Mucosa of stomach (tissue), 1 donor: ENCODE data around the gene ASB10.

Experiments used
- H3K27me3 ChIP-seq: one replicate; pipeline ENCODE4 v1.7.0; 2013; ENCODE audit warnings: mild to moderate bottlenecking, low read length; ENCODE audit not compliant: control insufficient read depth, insufficient read depth
- H3K36me3 ChIP-seq: one replicate; pipeline ENCODE4 v1.7.0; 2013; ENCODE audit warnings: low read length; ENCODE audit not compliant: control insufficient read depth, insufficient read depth
- H3K4me1 ChIP-seq: one replicate; pipeline ENCODE4 v1.7.0; 2013; ENCODE audit warnings: mild to moderate bottlenecking, low read length; ENCODE audit not compliant: control insufficient read depth, insufficient read depth
- H3K4me3 ChIP-seq: one replicate; pipeline ENCODE4 v1.7.0; 2013; ENCODE audit warnings: low read length
- H3K9ac ChIP-seq: one replicate; pipeline ENCODE4 v1.7.0; 2013; ENCODE audit warnings: mild to moderate bottlenecking, low read length, moderate library complexity
- H3K9me3 ChIP-seq: one replicate; pipeline ENCODE4 v1.7.0; 2013; ENCODE audit warnings: mild to moderate bottlenecking, low read length, moderate library complexity; ENCODE audit not compliant: control insufficient read depth
- donor health status: Pancreatic carcinoma.

The ASB10 gene

DNA sequence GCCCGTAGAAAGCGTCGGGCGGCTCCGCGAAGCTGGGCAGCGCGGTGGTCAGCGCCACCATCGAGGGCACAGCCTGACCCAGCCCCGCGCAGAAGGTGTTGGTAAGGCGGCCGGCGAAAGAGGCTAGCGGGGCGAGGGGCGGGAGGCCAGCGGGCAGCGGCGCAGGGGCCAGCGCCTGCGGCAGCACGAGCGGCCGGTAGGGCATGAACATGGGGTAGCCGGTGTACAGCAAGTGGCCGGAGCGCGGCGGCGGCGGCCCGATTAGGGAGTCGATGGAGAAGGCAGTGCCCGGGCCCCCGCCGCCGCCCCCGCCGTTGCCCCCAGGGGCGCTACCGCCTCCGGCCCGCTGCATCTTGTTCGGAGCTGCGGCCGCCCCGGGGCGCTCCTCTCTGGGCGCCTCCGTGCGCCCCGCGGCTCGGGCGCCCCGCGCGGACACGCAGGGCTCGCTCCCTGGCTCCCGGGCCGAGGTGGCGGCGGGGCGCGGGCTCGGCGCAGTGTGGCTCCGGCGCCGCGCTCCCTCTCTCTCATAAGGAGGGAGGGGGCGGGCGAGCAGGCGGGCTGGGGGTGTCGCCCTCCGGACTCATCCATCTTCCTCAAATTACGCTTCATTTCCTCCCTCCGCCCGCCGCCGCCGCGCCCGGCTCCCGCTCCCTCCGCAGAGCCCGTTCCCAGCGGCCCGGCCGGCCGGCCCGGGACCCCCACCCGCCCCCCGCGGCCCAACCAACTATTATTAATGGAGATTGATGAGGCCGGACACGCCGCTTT, 19.7 kb downstream of the ASB10 start, which contains the start of gene GBX1:
TSS of gene GBX1 (minus strand) at position 498 of the 765 bp plus-strand sequence. CDS start at position 352, 146 bp downstream.
- Histone ChIP-seq H3K9me3 (no peaks in the 10 kb centered on the region), H3K27me3 (peaks cover 61% of the 10 kb centered on the region), H3K4me1 (peaks cover 5% of the 10 kb centered on the region), H3K9ac (no peak within 1 kb of the TSS), H3K36me3 (no peaks in the 10 kb centered on the region), H3K4me3 (no peak within 1 kb of the TSS)

GRCh38 chr7:151166629-151167196, 20.3 kb downstream of the ASB10 start:
- H3K9ac ChIP-seq: no peak overlapping the region
- no peak overlapping the region for H3K4me3 ChIP-seq
- H3K9me3 ChIP-seq: no peaks in the 10 kb centered on the region
- H3K27me3 ChIP-seq: peaks cover 61% of the 10 kb centered on the region
- no peaks in the 10 kb centered on the region for H3K36me3 ChIP-seq
- peaks cover 5% of the 10 kb centered on the region for H3K4me1 ChIP-seq

- Histone ChIP-seq H3K4me3 (no peak overlapping the region), H3K9ac (no peak overlapping the region), H3K9me3 (no peaks in the 10 kb centered on the region), H3K27me3 (peaks cover 32% of the 10 kb centered on the region), H3K36me3 (no peaks in the 10 kb centered on the region), H3K4me1 (peaks cover 3% of the 10 kb centered on the region)
These were observed 25.3 kb downstream of the ASB10 start for GRCh38 chr7:151161757-151162156.

DNA sequence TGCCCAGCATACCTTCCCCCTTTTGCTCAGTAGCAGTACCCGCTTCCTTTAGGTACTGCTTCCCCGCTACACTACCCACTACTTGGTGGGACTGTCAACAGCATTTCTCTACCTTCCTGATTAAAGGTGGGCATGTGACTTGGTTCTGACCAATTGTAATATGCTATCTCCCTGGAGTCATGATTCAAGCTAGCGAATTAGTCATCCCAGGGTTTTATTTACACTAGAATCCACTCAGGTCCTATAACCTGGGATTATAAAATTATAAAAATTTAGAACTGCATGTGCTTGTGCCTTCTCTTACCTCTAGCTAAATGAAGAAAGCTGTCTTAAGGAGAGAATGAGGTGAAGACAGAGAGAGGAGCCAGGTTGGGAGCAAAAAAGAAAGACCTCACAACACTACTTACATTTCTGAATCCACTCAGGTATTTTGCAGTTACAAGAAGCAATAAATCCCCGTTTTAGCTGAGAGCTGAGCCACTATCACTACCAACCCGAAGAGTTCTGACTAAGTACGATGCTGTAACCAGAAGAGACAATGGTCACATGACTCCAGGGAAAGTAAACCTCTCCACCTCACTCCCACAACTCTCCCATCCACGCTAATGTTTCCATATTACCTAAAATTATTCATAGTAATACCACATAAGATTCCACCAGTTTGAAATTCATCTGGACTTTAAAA, 29.3 kb downstream of the ASB10 start:
- no peaks in the 10 kb centered on the region for H3K36me3 ChIP-seq
- no peak overlapping the region for H3K9ac ChIP-seq
- H3K9me3 ChIP-seq: no peaks in the 10 kb centered on the region
- H3K4me3 ChIP-seq: no peak overlapping the region
- H3K27me3 ChIP-seq: peaks cover 23% of the 10 kb centered on the region
- H3K4me1 ChIP-seq: no peaks in the 10 kb centered on the region

DNA sequence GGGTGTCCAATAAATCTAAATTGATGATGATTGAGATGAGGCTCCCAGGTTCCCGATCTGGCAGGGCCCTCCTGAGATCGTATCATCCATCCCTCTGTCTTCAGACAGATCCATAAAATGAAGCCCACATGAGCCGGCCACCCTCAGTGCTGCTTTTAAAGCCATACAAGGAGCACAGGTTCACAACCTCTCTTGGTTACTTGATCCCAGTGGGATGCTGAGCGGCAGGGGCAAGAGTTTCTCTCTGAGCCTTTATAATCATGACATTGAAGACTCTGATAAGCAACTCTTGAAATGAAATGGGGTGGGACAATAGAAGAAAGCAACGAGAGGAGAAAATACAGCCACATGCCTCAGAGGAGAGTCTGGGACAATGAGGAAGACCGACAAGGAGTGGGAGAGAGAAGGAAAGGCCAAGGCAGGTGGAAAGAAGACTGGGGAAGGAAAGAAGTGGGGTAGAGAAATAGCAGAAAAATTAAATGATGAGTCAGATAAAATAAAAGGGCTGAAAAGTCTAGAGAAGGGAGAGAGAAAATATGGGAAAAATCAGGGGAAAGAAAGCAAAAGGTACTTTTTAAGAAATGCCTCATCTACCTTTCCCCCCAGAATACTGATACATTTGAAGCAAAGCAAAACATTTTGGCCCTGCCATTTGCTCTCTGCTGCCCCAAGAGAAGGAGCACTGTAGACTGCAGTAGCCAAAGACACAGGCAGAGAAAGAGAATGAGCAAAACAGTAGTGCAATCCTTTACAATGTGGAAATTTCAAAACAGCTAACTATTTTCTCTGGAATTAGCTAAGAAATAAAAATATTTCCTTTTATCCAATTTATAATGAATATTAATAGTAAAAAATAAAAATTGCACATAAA, 34.2 kb downstream of the ASB10 start:
- Histone ChIP-seq H3K9ac (no peak overlapping the region), H3K27me3 (peaks cover 51% of the 10 kb centered on the region), H3K36me3 (no peaks in the 10 kb centered on the region), H3K9me3 (no peaks in the 10 kb centered on the region), H3K4me1 (no peaks in the 10 kb centered on the region), H3K4me3 (no peak overlapping the region)

DNA sequence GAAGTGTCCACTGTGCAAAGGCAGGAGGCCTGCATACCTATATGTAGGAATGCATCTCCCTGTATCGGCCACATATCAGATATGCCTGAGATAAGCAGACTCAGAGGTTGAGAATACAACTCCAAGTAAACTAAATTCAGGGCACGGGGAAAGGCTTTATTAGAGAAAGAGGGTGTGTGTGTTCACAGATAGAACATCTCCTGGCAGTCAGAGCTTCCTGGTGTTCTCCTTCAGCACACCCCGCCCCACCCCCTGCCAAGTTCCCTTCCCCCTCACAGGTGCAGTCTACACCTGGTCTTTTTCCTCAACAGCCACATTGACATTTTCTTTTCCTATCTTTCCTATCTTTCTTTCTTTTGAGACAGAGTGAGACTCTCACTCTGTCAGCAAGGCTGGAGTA, 36.7 kb downstream of the ASB10 start:
- Histone ChIP-seq H3K27me3 (peaks cover 47% of the 10 kb centered on the region), H3K9me3 (no peaks in the 10 kb centered on the region), H3K9ac (no peak overlapping the region), H3K36me3 (no peaks in the 10 kb centered on the region), H3K4me3 (no peak overlapping the region), H3K4me1 (no peaks in the 10 kb centered on the region)

GRCh38 chr7:151148319-151149259, 38.5 kb downstream of the ASB10 start:
- H3K36me3 ChIP-seq: no peaks in the 10 kb centered on the region
- H3K4me3 ChIP-seq: no peak overlapping the region
- no peaks in the 10 kb centered on the region for H3K4me1 ChIP-seq
- no peak overlapping the region for H3K9ac ChIP-seq
- no peaks in the 10 kb centered on the region for H3K9me3 ChIP-seq
- peaks cover 38% of the 10 kb centered on the region for H3K27me3 ChIP-seq

GRCh38 chr7:151146761-151147160, 40.3 kb downstream of the ASB10 start:
- Histone ChIP-seq H3K27me3 (peaks cover 30% of the 10 kb centered on the region), H3K9ac (no peak overlapping the region), H3K9me3 (no peaks in the 10 kb centered on the region), H3K36me3 (no peaks in the 10 kb centered on the region), H3K4me3 (no peak overlapping the region), H3K4me1 (peaks cover 5% of the 10 kb centered on the region)

GRCh38 chr7:151144387-151144786, 42.7 kb downstream of the ASB10 start:
- H3K9ac ChIP-seq: no peak overlapping the region
- H3K4me3 ChIP-seq: no peak overlapping the region
- H3K36me3 ChIP-seq: no peaks in the 10 kb centered on the region
- peaks cover 16% of the 10 kb centered on the region for H3K27me3 ChIP-seq
- H3K4me1 ChIP-seq: peaks cover 5% of the 10 kb centered on the region
- no peaks in the 10 kb centered on the region for H3K9me3 ChIP-seq

GRCh38 chr7:151143261-151144015, 43.6 kb downstream of the ASB10 start:
- H3K4me1 ChIP-seq: peaks cover 5% of the 10 kb centered on the region
- no peak overlapping the region for H3K4me3 ChIP-seq
- H3K36me3 ChIP-seq: no peaks in the 10 kb centered on the region
- H3K9ac ChIP-seq: no peak overlapping the region
- peaks cover 8% of the 10 kb centered on the region for H3K27me3 ChIP-seq
- no peaks in the 10 kb centered on the region for H3K9me3 ChIP-seq
